Left ventricle myocardium superior (tissue), 1 donor: ENCODE results near the gene CEBPZ. TPM values are rescaled to one million over a fixed set of nuclear protein-coding genes. Genes with fewer than 3 reads are reported as not detected.

Experiments used
- total RNA-seq: library from RNA; stranded (reverse); fragmentation: NEBNext Ultra II Directional; extraction: Animal tissue kit (Norgen Biotek cat#: 25700); gene quantifications from one replicate; pipeline ENCODE4 v1.2.1, GENCODE V29; 2021
- donor health status: DM: no; HTN: yes; CAD: no; lungs with severe emphysema.

CEBPZ gene
- total RNA-seq, 1 donor from 2014 or later: 28.9 TPM

Other genes starting within 250 kb of the CEBPZ start
- 27.0 TPM for gene HEATR5B, start 147.2 kb downstream of the CEBPZ start, total RNA-seq
- gene GPATCH11, start 147.1 kb downstream of the CEBPZ start, total RNA-seq: 6.0 TPM
- 18.2 TPM for gene EIF2AK2, start 74.6 kb downstream of the CEBPZ start, total RNA-seq
- gene SULT6B1, start 42.9 kb downstream of the CEBPZ start, total RNA-seq: not detected
- gene CEBPZOS, start 35.1 kb downstream of the CEBPZ start, total RNA-seq: 60.4 TPM
- gene NDUFAF7, start 62 bp upstream of the CEBPZ start, total RNA-seq: 27.6 TPM
- gene PRKD3, start 93.2 kb upstream of the CEBPZ start, total RNA-seq: 12.8 TPM
- 0.77 TPM for gene QPCT, start 113.0 kb upstream of the CEBPZ start, total RNA-seq